HCT116 (cell line): Measurements from ENCODE around the gene ADCY2. TPM values are rescaled to one million over a fixed set of nuclear protein-coding genes. Genes with fewer than 3 reads are reported as not detected.

Experiments used
- ATAC-seq: fragments of 200-7000 bp; cut with Tn5 transposase; 2 replicates; pipeline ENCODE4 v1.9.1; 2020; ENCODE audit warnings: mild to moderate bottlenecking, moderate library complexity
- BruUV-seq: library from RNA; stranded (reverse); fragments of 400-500 nt; replicated peaks from 2 replicates; lab custom pipeline; 2021; lab: Mats Ljungman, UMichigan
- CTCF ChIA-PET: fragments of 300-600 bp; sonication (Branson Sonifier 250); formaldehyde crosslinking; loops from one replicate; lab custom pipeline; 2021; ENCODE audit warnings: antibody characterized with exemption; lab: Charles Lee
- POLR2A ChIA-PET: fragments of 300-600, 350-600 bp; sonication (Branson Sonifier 250); formaldehyde crosslinking; loops from one replicate; lab custom pipeline; 2021; ENCODE audit warnings: antibody characterized with exemption; lab: Charles Lee
- RAD21 ChIA-PET, 2 experiments: fragments of 300-600 bp; sonication (Branson Sonifier 250); formaldehyde crosslinking; loops; one replicate each; lab custom pipeline; 2023; ENCODE audit warnings: low total read pairs in 2 of 2; ENCODE audit not compliant: uncharacterized antibody in 2 of 2, unreplicated experiment in 2 of 2, low non-redundant PET in 1 of 2; lab: Charles Lee
- DNase-seq: peaks from one replicate; pipeline ENCODE4 v3.0.0-alpha.2; 2010; ENCODE audit warnings: low read depth, low spot score
- H2AFZ ChIP-seq: fragments of 200-600 bp; shearing (Covaris generic), sonication (generic); 2 replicates; pipeline ENCODE4 v1.6.1; 2017; ENCODE audit warnings: low read depth, mixed run types, mixed read lengths, antibody characterized with exemption, low read length; ENCODE audit not compliant: poor library complexity, severe bottlenecking
- H3K27ac ChIP-seq: 2 replicates; pipeline ENCODE4 v1.5.1; 2012; ENCODE audit warnings: low read depth, low read length
- H3K27me3 ChIP-seq: fragments of 200-600 bp; sonication (generic); 2 replicates; pipeline ENCODE4 v1.6.1; 2016; ENCODE audit warnings: mixed run types, low read length, mixed read lengths; ENCODE audit not compliant: insufficient read depth
- H3K36me3 ChIP-seq, 2 experiments: fragments of 200-500 bp in 1 of 2; fragments of 200-600 bp in 1 of 2; sonication (Bioruptor generic) in 1 of 2; sonication (generic) in 1 of 2; 2 replicates each; pipeline versions ENCODE4 v1.5.1 to v1.6.1; 2014 to 2016; ENCODE audit warnings: low read length in 2 of 2, inconsistent platforms in 1 of 2, mixed read lengths in 1 of 2, mixed run types in 1 of 2; ENCODE audit not compliant: insufficient read depth in 2 of 2, control insufficient read depth in 1 of 2
- H3K4me1 ChIP-seq, 2 experiments: fragments of 200-600 bp in 1 of 2; sonication (generic) in 1 of 2; 2 replicates each; pipeline versions ENCODE4 v1.5.1 to v1.6.1; 2012 to 2017; ENCODE audit warnings: low read length in 2 of 2, inconsistent platforms in 1 of 2, mild to moderate bottlenecking in 1 of 2, mixed read lengths in 1 of 2, mixed run types in 1 of 2, moderate library complexity in 1 of 2; ENCODE audit not compliant: insufficient read depth in 2 of 2, control insufficient read depth in 1 of 2
- H3K4me2 ChIP-seq: fragments of 200-600 bp; sonication (generic); 2 replicates; pipeline ENCODE4 v1.6.1; 2017; ENCODE audit warnings: mixed run types, low read length, mixed read lengths
- H3K4me3 ChIP-seq, 2 experiments: fragments of 200-600 bp in 1 of 2; sonication (generic) in 1 of 2; replicated peaks in 1 of 2; 2 replicates each; pipeline ENCODE4 v1.5.1; 2011 to 2016; ENCODE audit warnings: low read length in 2 of 2, control low read depth in 1 of 2, low read depth in 1 of 2, mild to moderate bottlenecking in 1 of 2, mixed read lengths in 1 of 2, mixed run types in 1 of 2
- H3K79me2 ChIP-seq: fragments of 200-600 bp; sonication (generic); 2 replicates; pipeline ENCODE4 v1.6.1; 2017; ENCODE audit warnings: mild to moderate bottlenecking, mixed run types, low read length, moderate library complexity, mixed read lengths; ENCODE audit not compliant: insufficient read depth
- H3K9ac ChIP-seq: fragments of 200-600 bp; sonication (generic); 2 replicates; pipeline ENCODE4 v1.6.1; 2016; ENCODE audit warnings: low read length, mixed read lengths
- H3K9me2 ChIP-seq: fragments of 200-600 bp; sonication (generic), shearing (Covaris generic); 2 replicates; pipeline ENCODE4 v1.6.1; 2017; ENCODE audit warnings: mixed run types, mild to moderate bottlenecking, moderate library complexity; ENCODE audit not compliant: insufficient read depth
- H3K9me3 ChIP-seq, 2 experiments: fragments of 200-500 bp in 1 of 2; fragments of 200-600 bp in 1 of 2; sonication (Bioruptor generic) in 1 of 2; sonication (generic) in 1 of 2; 2 replicates each; pipeline ENCODE4 v1.6.1; 2014 to 2017; ENCODE audit warnings: low read length in 2 of 2, mixed read lengths in 2 of 2, inconsistent platforms in 1 of 2, low read depth in 1 of 2, mild to moderate bottlenecking in 1 of 2, mixed run types in 1 of 2, moderate library complexity in 1 of 2; ENCODE audit not compliant: control insufficient read depth in 1 of 2, insufficient read depth in 1 of 2
- H4K20me1 ChIP-seq: fragments of 200-600 bp; sonication (generic), shearing (Covaris generic); 2 replicates; pipeline ENCODE4 v1.6.1; 2017; ENCODE audit warnings: mixed run types, mild to moderate bottlenecking, moderate library complexity; ENCODE audit not compliant: insufficient read depth
- ATF3 ChIP-seq: IDR thresholded peaks from 2 replicates; pipeline ENCODE4 v1.6.1; 2012
- ELF1 ChIP-seq: IDR thresholded peaks from 2 replicates; pipeline ENCODE4 v1.6.1; 2012; ENCODE audit warnings: low read depth, borderline replicate concordance
- EZH2 ChIP-seq: fragments of 200-600 bp; sonication (generic); IDR thresholded peaks from 2 replicates; pipeline ENCODE4 v1.6.1; 2017; ENCODE audit warnings: antibody characterized with exemption, mixed run types
- FOSL1 ChIP-seq: IDR thresholded peaks from 2 replicates; pipeline ENCODE4 v1.6.1; 2012; ENCODE audit warnings: low read depth
- JUND ChIP-seq: IDR thresholded peaks from 2 replicates; pipeline ENCODE4 v1.6.1; 2012
- POLR2A ChIP-seq: IDR thresholded peaks from 2 replicates; pipeline ENCODE4 v1.7.0; 2011; ENCODE audit warnings: borderline replicate concordance; ENCODE audit not compliant: insufficient read depth, insufficient read length; ENCODE audit errors: extremely low read depth
- SIN3A ChIP-seq: IDR thresholded peaks from 2 replicates; pipeline ENCODE4 v1.6.1; 2012; ENCODE audit warnings: low read depth
- SP1 ChIP-seq: IDR thresholded peaks from 2 replicates; pipeline ENCODE4 v1.6.1; 2012; ENCODE audit warnings: low read depth
- SRF ChIP-seq: IDR thresholded peaks from 2 replicates; pipeline ENCODE4 v1.6.1; 2012; ENCODE audit warnings: low read depth
- YY1 ChIP-seq: IDR thresholded peaks from 2 replicates; pipeline ENCODE4 v1.6.1; 2011; ENCODE audit warnings: low read length, low read depth, moderate library complexity, mild to moderate bottlenecking; ENCODE audit not compliant: insufficient replicate concordance; ENCODE audit errors: extremely low read depth
- ZBTB33 ChIP-seq: IDR thresholded peaks from 2 replicates; pipeline ENCODE4 v1.6.1; 2011; ENCODE audit warnings: mild to moderate bottlenecking, low read length, moderate library complexity; ENCODE audit not compliant: insufficient replicate concordance; ENCODE audit errors: extremely low read depth
- ZFX ChIP-seq: fragments of 450-650 bp; IDR thresholded peaks from 2 replicates; pipeline ENCODE4 v1.6.1; 2017
- ZNF274 ChIP-seq: fragments of 200-500 bp; sonication (Bioruptor generic); IDR thresholded peaks from 2 replicates; pipeline ENCODE4 v1.6.1; 2014; ENCODE audit warnings: mild to moderate bottlenecking, low read depth, low read length, inconsistent platforms
- intact Hi-C: fragments of 100-400 bp; cut with micrococcal nuclease; formaldehyde crosslinking; loops from 2 replicates; pipeline ENCODE4 v1.10.0; 2022
- total RNA-seq: library from RNA; stranded (reverse); gene quantifications from one replicate; pipeline ENCODE4 v1.2.1, GENCODE V29; 2021; ENCODE audit not compliant: unreplicated experiment
- TF ChIP-seq, protein P1 (sequence below): IDR thresholded peaks from 2 replicates; pipeline ENCODE4 v1.6.1; 2012; ENCODE audit warnings: low read depth

The ADCY2 gene
- total RNA-seq, 1 experiment from 2014 or later = 0.15 TPM

DNA sequence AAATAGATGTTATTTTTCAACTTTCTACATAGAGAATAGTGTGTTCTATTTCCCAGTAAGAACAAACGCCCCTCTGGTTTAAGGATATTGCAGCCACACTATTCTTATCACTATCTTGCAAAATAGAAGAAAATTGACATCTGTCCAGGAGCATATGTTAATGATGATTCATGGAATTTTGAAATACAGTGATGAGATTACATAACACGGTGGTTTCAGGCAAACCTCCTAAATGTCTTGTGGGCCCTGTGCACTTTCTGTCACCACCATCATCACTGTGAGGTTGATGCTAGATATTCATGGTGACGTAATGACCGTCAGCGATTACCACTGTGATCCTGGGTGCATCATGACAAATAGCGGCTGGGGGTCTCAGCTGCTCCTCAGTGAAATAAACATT lies 406.9 kb downstream of the ADCY2 start:
- Histone ChIP-seq H3K4me3 (no peak overlapping the region), H4K20me1 (no peaks in the 10 kb centered on the region), H3K9me2 (no peaks in the 10 kb centered on the region), H3K27me3 (0 out of 2 replicates have a peak, but pooled peaks cover 3% of the 10 kb centered on the region), H3K36me3 (no peaks in the 10 kb centered on the region), H3K4me2 (no peak overlapping the region), H3K27ac (no peak overlapping the region), H3K79me2 (no peaks in the 10 kb centered on the region), H3K4me1 (no peaks in the 10 kb centered on the region), H3K9me3 (no peaks in the 10 kb centered on the region), H2AFZ (no peak overlapping the region), H3K9ac (no peak overlapping the region)
- ChIA-PET RAD21 (no interaction called here), CTCF (no interaction called here), POLR2A (no interaction called here)
- no TSS peak for BruUV-seq
- no peak for TF ChIP-seq ZBTB33
- TF ChIP-seq ATF3 = no peak
- no peak for TF ChIP-seq POLR2A
- TF ChIP-seq ELF1 = no peak
- no peak for TF ChIP-seq ZNF274
- no peak for TF ChIP-seq EZH2
- no peak for DNase-seq
- no peak for ATAC-seq
- intact Hi-C loops = no loop called here

DNA sequence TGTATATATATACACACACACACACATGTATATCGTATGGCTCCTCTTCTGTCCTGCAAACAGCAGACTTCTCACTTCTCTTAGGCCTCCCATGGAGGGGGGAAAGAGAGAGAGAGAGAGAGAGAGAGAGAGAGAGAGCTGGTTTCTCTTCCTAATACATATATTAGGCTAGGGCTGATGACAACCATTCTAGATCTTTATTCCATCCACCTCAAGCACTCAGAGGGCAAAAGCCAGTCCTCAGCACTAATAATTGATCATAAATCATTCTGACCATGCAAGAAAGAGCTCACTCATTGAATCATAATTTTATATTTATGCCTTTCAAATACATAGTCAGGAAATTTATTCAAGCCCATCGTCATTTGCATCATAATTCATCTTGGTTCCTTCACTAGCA lies 408.0 kb downstream of the ADCY2 start:
- H3K36me3 ChIP-seq = no peaks in the 10 kb centered on the region
- ATAC-seq (no peak), DNase-seq (no peak)
- POLR2A ChIA-PET = no interaction called here
- intact Hi-C loops = no loop called here
- no peaks in the 10 kb centered on the region for H4K20me1 ChIP-seq
- no TSS peak for BruUV-seq
- H3K27me3 ChIP-seq = 0 out of 2 replicates have a peak, but pooled peaks cover 3% of the 10 kb centered on the region
- H3K4me3 ChIP-seq = no peak overlapping the region
- H3K4me1 ChIP-seq = no peaks in the 10 kb centered on the region
- CTCF ChIA-PET = no interaction called here
- no peak overlapping the region for H3K9ac ChIP-seq
- RAD21 ChIA-PET = interaction anchor here in 1 of 2 experiments (0.7 kb wide), 1 partner anchor 635 kb away, joined by 3 read pairs; no protein-coding TSS in a partner anchor
- no peaks in the 10 kb centered on the region for H3K9me2 ChIP-seq
- H3K4me2 ChIP-seq = no peak overlapping the region
- no peak overlapping the region for H3K27ac ChIP-seq
- H3K79me2 ChIP-seq = no peaks in the 10 kb centered on the region
- no peaks in the 10 kb centered on the region for H3K9me3 ChIP-seq
- no peak overlapping the region for H2AFZ ChIP-seq
- TF ChIP-seq ZFX (no peak), SIN3A (no peak), SP1 (no peak), JUND (no peak), FOSL1 (no peak), ZBTB33 (no peak), YY1 (no peak), SRF (no peak)
- TF ChIP-seq, protein P1, sequence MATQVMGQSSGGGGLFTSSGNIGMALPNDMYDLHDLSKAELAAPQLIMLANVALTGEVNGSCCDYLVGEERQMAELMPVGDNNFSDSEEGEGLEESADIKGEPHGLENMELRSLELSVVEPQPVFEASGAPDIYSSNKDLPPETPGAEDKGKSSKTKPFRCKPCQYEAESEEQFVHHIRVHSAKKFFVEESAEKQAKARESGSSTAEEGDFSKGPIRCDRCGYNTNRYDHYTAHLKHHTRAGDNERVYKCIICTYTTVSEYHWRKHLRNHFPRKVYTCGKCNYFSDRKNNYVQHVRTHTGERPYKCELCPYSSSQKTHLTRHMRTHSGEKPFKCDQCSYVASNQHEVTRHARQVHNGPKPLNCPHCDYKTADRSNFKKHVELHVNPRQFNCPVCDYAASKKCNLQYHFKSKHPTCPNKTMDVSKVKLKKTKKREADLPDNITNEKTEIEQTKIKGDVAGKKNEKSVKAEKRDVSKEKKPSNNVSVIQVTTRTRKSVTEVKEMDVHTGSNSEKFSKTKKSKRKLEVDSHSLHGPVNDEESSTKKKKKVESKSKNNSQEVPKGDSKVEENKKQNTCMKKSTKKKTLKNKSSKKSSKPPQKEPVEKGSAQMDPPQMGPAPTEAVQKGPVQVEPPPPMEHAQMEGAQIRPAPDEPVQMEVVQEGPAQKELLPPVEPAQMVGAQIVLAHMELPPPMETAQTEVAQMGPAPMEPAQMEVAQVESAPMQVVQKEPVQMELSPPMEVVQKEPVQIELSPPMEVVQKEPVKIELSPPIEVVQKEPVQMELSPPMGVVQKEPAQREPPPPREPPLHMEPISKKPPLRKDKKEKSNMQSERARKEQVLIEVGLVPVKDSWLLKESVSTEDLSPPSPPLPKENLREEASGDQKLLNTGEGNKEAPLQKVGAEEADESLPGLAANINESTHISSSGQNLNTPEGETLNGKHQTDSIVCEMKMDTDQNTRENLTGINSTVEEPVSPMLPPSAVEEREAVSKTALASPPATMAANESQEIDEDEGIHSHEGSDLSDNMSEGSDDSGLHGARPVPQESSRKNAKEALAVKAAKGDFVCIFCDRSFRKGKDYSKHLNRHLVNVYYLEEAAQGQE = no peak
